KMS-11 (cell line): ENCODE results near the gene TM9SF3.

ENCODE experiments used
- H2AFZ ChIP-seq: fragments of 200-600 bp; sonication (generic); 2 replicates; pipeline ENCODE4 v1.6.1; 2016; ENCODE audit warnings: antibody characterized with exemption, mixed run types, low read depth
- H3K27ac ChIP-seq: fragments of 200-600 bp; sonication (generic); 2 replicates; pipeline ENCODE4 v1.6.1; 2016; ENCODE audit warnings: mild to moderate bottlenecking, mixed run types
- H3K27me3 ChIP-seq: fragments of 200-600 bp; sonication (generic); 2 replicates; pipeline ENCODE4 v1.6.1; 2017; ENCODE audit warnings: mild to moderate bottlenecking, low read depth, mixed run types, moderate library complexity; ENCODE audit not compliant: insufficient read depth
- H3K36me3 ChIP-seq: fragments of 200-600 bp; sonication (generic); 2 replicates; pipeline ENCODE4 v1.6.1; 2017; ENCODE audit warnings: mild to moderate bottlenecking, mixed run types; ENCODE audit not compliant: insufficient read depth
- H3K4me1 ChIP-seq: fragments of 200-600 bp; sonication (generic); 2 replicates; pipeline ENCODE4 v1.6.1; 2016; ENCODE audit warnings: mild to moderate bottlenecking, low read depth, mixed run types; ENCODE audit not compliant: poor library complexity, severe bottlenecking
- H3K4me2 ChIP-seq: fragments of 200-600 bp; sonication (generic); 2 replicates; pipeline ENCODE4 v1.7.0; 2016; ENCODE audit warnings: mild to moderate bottlenecking, mixed run types
- H3K4me3 ChIP-seq: fragments of 200-600 bp; sonication (generic); IDR thresholded peaks from 2 replicates; pipeline ENCODE4 v1.6.1; 2017; ENCODE audit warnings: low read depth, low read length, mixed read lengths; ENCODE audit not compliant: insufficient read depth
- H3K79me2 ChIP-seq: fragments of 200-600 bp; sonication (generic); 2 replicates; pipeline ENCODE4 v1.6.1; 2016; ENCODE audit warnings: low read depth, mixed run types; ENCODE audit not compliant: insufficient read depth
- H3K9ac ChIP-seq: fragments of 200-600 bp; sonication (generic); 2 replicates; pipeline ENCODE4 v1.6.1; 2016; ENCODE audit warnings: mild to moderate bottlenecking, mixed run types
- H4K20me1 ChIP-seq: fragments of 200-600 bp; sonication (generic); 2 replicates; pipeline ENCODE4 v1.6.1; 2016; ENCODE audit warnings: mild to moderate bottlenecking, mixed run types; ENCODE audit not compliant: insufficient read depth
- TF ChIP-seq, protein P1 (sequence below): fragments of 200-600 bp; sonication (generic); conservative IDR thresholded peaks from 2 replicates; pipeline ENCODE4 v1.6.1; 2017; ENCODE audit warnings: low read depth, mild to moderate bottlenecking, antibody characterized with exemption, low read length, moderate library complexity, mixed read lengths

Gene TM9SF3

DNA sequence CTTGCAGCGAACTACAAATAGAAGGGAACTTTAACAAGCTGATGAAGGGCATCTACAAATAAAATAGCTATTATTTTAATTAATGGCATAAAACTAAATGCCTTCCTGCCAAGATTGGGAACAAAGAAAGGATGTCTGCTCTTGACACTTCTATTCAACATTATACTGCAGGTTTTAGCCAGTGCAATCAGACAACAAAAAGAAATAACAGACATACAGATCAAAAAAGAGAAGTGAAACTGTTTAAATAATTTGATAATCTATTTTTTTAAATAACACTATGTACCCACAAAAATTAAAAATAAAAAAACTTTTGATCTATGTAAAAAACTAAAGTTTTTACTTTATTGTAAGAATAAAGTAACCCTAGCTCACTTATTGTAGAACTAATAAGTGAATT, 50.7 kb downstream of the TM9SF3 start:
- H3K79me2 ChIP-seq, result peaks cover 29% of the 10 kb centered on the region; the same call in 1 of the 2 replicates
- H3K4me3 ChIP-seq, result no peak overlapping the region
- no peaks in the 10 kb centered on the region for H3K4me1 ChIP-seq
- no peaks in the 10 kb centered on the region; the same call in 1 of the 2 replicates for H3K36me3 ChIP-seq
- H2AFZ ChIP-seq, result no peak overlapping the region
- H3K4me2 ChIP-seq, result no peak overlapping the region
- H4K20me1 ChIP-seq, result no peaks in the 10 kb centered on the region
- no peak overlapping the region for H3K9ac ChIP-seq
- H3K27ac ChIP-seq, result no peak overlapping the region
- TF ChIP-seq, protein P1, sequence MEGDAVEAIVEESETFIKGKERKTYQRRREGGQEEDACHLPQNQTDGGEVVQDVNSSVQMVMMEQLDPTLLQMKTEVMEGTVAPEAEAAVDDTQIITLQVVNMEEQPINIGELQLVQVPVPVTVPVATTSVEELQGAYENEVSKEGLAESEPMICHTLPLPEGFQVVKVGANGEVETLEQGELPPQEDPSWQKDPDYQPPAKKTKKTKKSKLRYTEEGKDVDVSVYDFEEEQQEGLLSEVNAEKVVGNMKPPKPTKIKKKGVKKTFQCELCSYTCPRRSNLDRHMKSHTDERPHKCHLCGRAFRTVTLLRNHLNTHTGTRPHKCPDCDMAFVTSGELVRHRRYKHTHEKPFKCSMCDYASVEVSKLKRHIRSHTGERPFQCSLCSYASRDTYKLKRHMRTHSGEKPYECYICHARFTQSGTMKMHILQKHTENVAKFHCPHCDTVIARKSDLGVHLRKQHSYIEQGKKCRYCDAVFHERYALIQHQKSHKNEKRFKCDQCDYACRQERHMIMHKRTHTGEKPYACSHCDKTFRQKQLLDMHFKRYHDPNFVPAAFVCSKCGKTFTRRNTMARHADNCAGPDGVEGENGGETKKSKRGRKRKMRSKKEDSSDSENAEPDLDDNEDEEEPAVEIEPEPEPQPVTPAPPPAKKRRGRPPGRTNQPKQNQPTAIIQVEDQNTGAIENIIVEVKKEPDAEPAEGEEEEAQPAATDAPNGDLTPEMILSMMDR, result no peak
- no peaks in the 10 kb centered on the region for H3K27me3 ChIP-seq

DNA sequence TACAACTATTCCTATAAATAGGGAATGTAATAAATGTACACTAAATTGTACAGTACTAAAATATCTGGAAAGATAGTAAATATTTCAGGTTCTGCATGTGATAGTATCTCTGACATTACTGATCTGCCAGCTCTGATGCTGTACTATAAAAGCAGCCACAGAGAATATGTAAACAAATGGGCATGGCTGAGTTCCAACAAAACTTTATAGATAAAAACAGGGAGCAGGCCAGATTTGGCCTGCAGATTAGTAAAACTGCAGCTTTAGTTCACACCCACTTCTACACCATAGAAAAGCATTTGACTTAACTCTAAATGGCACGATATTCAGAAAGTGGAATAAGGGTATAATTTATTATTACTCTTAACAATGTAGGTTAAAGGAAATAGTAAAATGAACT, 54.3 kb downstream of the TM9SF3 start:
- H4K20me1 ChIP-seq, result no peaks in the 10 kb centered on the region
- H2AFZ ChIP-seq, result no peak overlapping the region
- H3K4me1 ChIP-seq, result no peaks in the 10 kb centered on the region
- H3K27ac ChIP-seq, result no peak overlapping the region
- no peak overlapping the region for H3K9ac ChIP-seq
- TF ChIP-seq, protein P1, result no peak
- no peak overlapping the region for H3K4me2 ChIP-seq
- peaks cover 22% of the 10 kb centered on the region; the same call in 1 of the 2 replicates for H3K79me2 ChIP-seq
- H3K27me3 ChIP-seq, result no peaks in the 10 kb centered on the region
- H3K4me3 ChIP-seq, result no peak overlapping the region
- H3K36me3 ChIP-seq, result no peaks in the 10 kb centered on the region

DNA sequence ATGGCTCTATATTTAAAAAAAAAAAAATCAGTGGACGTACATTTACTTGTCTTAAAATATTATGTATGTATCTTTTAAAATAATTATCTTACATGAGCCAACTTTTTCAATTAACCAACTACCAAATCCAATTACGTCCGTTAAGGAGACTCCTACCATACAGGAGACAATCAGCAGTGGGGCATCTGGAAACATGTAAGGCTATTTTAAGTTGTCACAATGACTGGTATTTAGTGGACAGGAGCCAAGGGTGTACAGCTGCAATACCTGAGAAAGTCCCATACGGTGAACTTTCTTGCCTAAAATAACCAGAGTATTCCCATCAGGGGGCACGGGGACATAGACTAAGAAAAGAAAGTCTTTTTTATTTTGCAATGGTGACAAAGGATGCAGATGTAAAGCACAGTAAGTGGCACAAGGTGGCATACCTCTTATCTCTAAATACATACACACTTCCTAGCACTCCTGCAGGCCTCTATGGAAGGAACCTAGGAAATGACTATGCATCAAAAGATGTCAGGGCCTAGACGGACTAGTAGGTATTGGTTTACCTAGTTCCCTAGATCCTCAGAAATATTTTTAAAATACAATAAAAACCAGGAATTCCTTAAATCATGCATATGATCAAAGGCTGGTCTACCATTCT, 57.1 kb downstream of the TM9SF3 start:
- TF ChIP-seq, protein P1, result no peak
- Histone ChIP-seq H3K27ac (no peak overlapping the region), H3K27me3 (no peaks in the 10 kb centered on the region), H3K4me3 (no peak overlapping the region), H3K4me2 (no peak overlapping the region), H3K4me1 (no peaks in the 10 kb centered on the region), H4K20me1 (no peaks in the 10 kb centered on the region), H2AFZ (no peak overlapping the region), H3K36me3 (no peaks in the 10 kb centered on the region), H3K79me2 (0 out of 2 replicates have a peak, but pooled peaks cover 11% of the 10 kb centered on the region), H3K9ac (no peak overlapping the region)

DNA sequence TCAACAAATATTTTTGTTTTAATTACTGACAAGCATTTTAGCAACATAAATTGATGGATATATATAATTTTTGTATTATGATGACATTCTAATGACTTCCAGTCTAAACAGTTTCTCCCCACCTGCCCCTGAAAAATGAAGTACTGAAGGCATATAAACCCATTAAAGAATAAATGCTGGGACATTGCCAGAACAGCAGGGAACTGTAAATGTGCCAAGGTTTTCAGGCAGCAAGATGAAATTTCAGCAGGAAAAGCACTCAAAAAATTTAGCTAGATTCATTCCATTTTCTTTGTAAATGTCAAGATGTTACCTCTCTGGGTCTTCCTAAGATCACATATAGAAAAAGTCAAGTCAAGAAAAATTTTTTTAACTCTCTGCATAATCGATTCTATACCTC, 62.1 kb downstream of the TM9SF3 start:
- no peaks in the 10 kb centered on the region for H3K27me3 ChIP-seq
- H3K79me2 ChIP-seq, result no peaks in the 10 kb centered on the region
- H3K4me3 ChIP-seq, result no peak overlapping the region
- no peaks in the 10 kb centered on the region for H3K4me1 ChIP-seq
- no peak overlapping the region for H2AFZ ChIP-seq
- no peaks in the 10 kb centered on the region for H3K36me3 ChIP-seq
- H4K20me1 ChIP-seq, result no peaks in the 10 kb centered on the region
- H3K9ac ChIP-seq, result no peak overlapping the region
- TF ChIP-seq, protein P1, result no peak
- no peak overlapping the region for H3K4me2 ChIP-seq
- no peak overlapping the region for H3K27ac ChIP-seq
